Sigmoid colon (tissue), 4 donors: ENCODE results near the gene GRAMD1B.

Experiments
- CTCF ChIP-seq, 4 experiments: fragments of 450-650 bp in 3 of 4; fragments of 200-600 bp in 1 of 4; IDR thresholded peaks; one replicate each; pipeline ENCODE4 v1.5.1; 2016 to 2019; ENCODE audit warnings: antibody characterized with exemption in 4 of 4, mild to moderate bottlenecking in 3 of 4, moderate library complexity in 2 of 4
- EP300 ChIP-seq, 4 donors: sonication (generic); formaldehyde crosslinking; IDR thresholded peaks; one replicate each; pipeline ENCODE4 v1.6.1; 2017; ENCODE audit warnings: antibody characterized with exemption in 4 of 4
- POLR2A ChIP-seq, 2 donors: fragments of 450-650 bp; IDR thresholded peaks; one replicate each; pipeline ENCODE4 v1.6.1; 2016; ENCODE audit warnings: antibody characterized with exemption in 2 of 2, mild to moderate bottlenecking in 2 of 2, moderate library complexity in 2 of 2
- POLR2AphosphoS5 ChIP-seq, 4 donors: sonication (generic); formaldehyde crosslinking; IDR thresholded peaks; one replicate each; pipeline ENCODE4 v1.6.1; 2017; ENCODE audit warnings: antibody characterized with exemption in 4 of 4

GRCh38 chr11:123527947-123528346 is 97.9 kb downstream of the GRAMD1B start:
- TF ChIP-seq CTCF (IDR thresholded peaks at IDR 0.05) (no peak), POLR2AphosphoS5 (IDR thresholded peaks at IDR 0.05) (no peak), POLR2A (IDR thresholded peaks at IDR 0.05) (no peak), EP300 (IDR thresholded peaks at IDR 0.05) (no peak)
